CD14-positive monocyte (primary cell): ENCODE data around the gene TP53RK. TPM values are rescaled to one million over a fixed set of nuclear protein-coding genes. Genes with fewer than 3 reads are reported as not detected.

ENCODE experiments used
- DNase-seq, 3 donors: peaks; one replicate each; pipeline ENCODE4 v3.0.0-alpha.2; 2011 to 2022
- H2AFZ ChIP-seq: 2 replicates; pipeline ENCODE4 v1.6.0; 2012; ENCODE audit warnings: mild to moderate bottlenecking, low read depth, low read length, inconsistent platforms; ENCODE audit not compliant: insufficient read depth, poor library complexity, severe bottlenecking
- H3K27ac ChIP-seq, 2 donors: 1 replicate in 1 of 2; 2 replicates in 1 of 2; pipeline ENCODE4 v1.5.1; 2012 to 2013; ENCODE audit warnings: low read length in 2 of 2, control low read depth in 1 of 2, inconsistent platforms in 1 of 2, low read depth in 1 of 2, mild to moderate bottlenecking in 1 of 2
- H3K27me3 ChIP-seq, 2 donors: one replicate each; pipeline versions ENCODE4 v1.6.0 to v1.6.1; 2011 to 2013; ENCODE audit warnings: low read length in 2 of 2; ENCODE audit not compliant: control insufficient read depth in 2 of 2, insufficient read depth in 2 of 2
- H3K36me3 ChIP-seq, 2 donors: replicated peaks in 1 of 2; 1 replicate in 1 of 2; 2 replicates in 1 of 2; pipeline versions ENCODE4 v1.5.1 to v1.6.1; 2012 to 2013; ENCODE audit warnings: low read length in 2 of 2, control low read depth in 1 of 2, inconsistent platforms in 1 of 2, mild to moderate bottlenecking in 1 of 2; ENCODE audit not compliant: insufficient read depth in 2 of 2, control insufficient read depth in 1 of 2
- H3K4me1 ChIP-seq, 2 donors: 1 replicate in 1 of 2; 2 replicates in 1 of 2; pipeline versions ENCODE4 v1.5.1 to v1.6.1; 2012 to 2013; ENCODE audit warnings: low read length in 2 of 2, control low read depth in 1 of 2, inconsistent platforms in 1 of 2, mild to moderate bottlenecking in 1 of 2, moderate library complexity in 1 of 2; ENCODE audit not compliant: insufficient read depth in 2 of 2, control insufficient read depth in 1 of 2
- H3K4me2 ChIP-seq: replicated peaks from 2 replicates; pipeline ENCODE3; 2012; ENCODE audit warnings: low read length, moderate library complexity, mild to moderate bottlenecking; ENCODE audit not compliant: poor library complexity, severe bottlenecking; ENCODE audit errors: extremely low read depth
- H3K4me3 ChIP-seq, 3 experiments: fragments of 200-600 bp in 1 of 3; sonication (generic) in 1 of 3; replicated peaks in 1 of 3; 1 replicate in 2 of 3; 2 replicates in 1 of 3; pipeline ENCODE4 v1.5.1; 2011 to 2013; ENCODE audit warnings: low read length in 3 of 3, mild to moderate bottlenecking in 3 of 3, control low read depth in 2 of 3, low read depth in 2 of 3, inconsistent platforms in 1 of 3, moderate library complexity in 1 of 3
- H3K79me2 ChIP-seq: 2 replicates; pipeline ENCODE4 v1.6.0; 2012; ENCODE audit warnings: mild to moderate bottlenecking, control low read depth, inconsistent platforms, low read length, moderate library complexity; ENCODE audit not compliant: insufficient read depth
- H3K9ac ChIP-seq: 2 replicates; pipeline ENCODE4 v1.6.0; 2017; ENCODE audit warnings: low read length, mild to moderate bottlenecking; ENCODE audit not compliant: insufficient read depth, poor library complexity, severe bottlenecking
- H3K9me3 ChIP-seq, 2 donors: replicated peaks in 1 of 2; 1 replicate in 1 of 2; 2 replicates in 1 of 2; pipeline versions ENCODE4 v1.5.1 to v1.6.1; 2012 to 2013; ENCODE audit warnings: low read length in 2 of 2, control low read depth in 1 of 2; ENCODE audit not compliant: control insufficient read depth in 1 of 2, insufficient read depth in 1 of 2
- H4K20me1 ChIP-seq: 2 replicates; pipeline ENCODE4 v1.6.0; 2012; ENCODE audit warnings: mild to moderate bottlenecking, low read length, control low read depth, moderate library complexity; ENCODE audit not compliant: insufficient read depth
- H3K27ac Mint-ChIP-seq, 7 donors: one replicate each; pipeline ENCODE4 v1.8.0; 2020; ENCODE audit warnings: mild to moderate bottlenecking in 7 of 7, mixed read lengths in 7 of 7, moderate library complexity in 6 of 7, inconsistent platforms in 2 of 7
- H3K27me3 Mint-ChIP-seq, 3 donors: one replicate each; pipeline ENCODE4 v1.8.0; 2021 to 2022; ENCODE audit warnings: low read depth in 3 of 3, mild to moderate bottlenecking in 3 of 3, mixed read lengths in 3 of 3, moderate library complexity in 3 of 3, inconsistent platforms in 1 of 3
- H3K36me3 Mint-ChIP-seq, 2 donors: one replicate each; pipeline ENCODE4 v1.8.0; 2020; ENCODE audit warnings: mixed read lengths in 2 of 2, inconsistent platforms in 1 of 2, mild to moderate bottlenecking in 1 of 2
- H3K4me1 Mint-ChIP-seq: one replicate; pipeline ENCODE4 v1.8.0; 2020; ENCODE audit warnings: mild to moderate bottlenecking, mixed read lengths
- H3K4me3 Mint-ChIP-seq, 2 donors: one replicate each; pipeline ENCODE4 v1.8.0; 2020; ENCODE audit warnings: mild to moderate bottlenecking in 2 of 2, mixed read lengths in 2 of 2, moderate library complexity in 1 of 2
- H3K9me3 Mint-ChIP-seq, 7 donors: one replicate each; pipeline ENCODE4 v1.8.0; 2020 to 2022; ENCODE audit warnings: mixed read lengths in 7 of 7, mild to moderate bottlenecking in 6 of 7, moderate library complexity in 6 of 7, inconsistent platforms in 2 of 7
- WGBS: methylation state at CpG from one replicate; pipeline ENCODE4 v1.1.5; 2013; ENCODE audit warnings: missing lambda C conversion rate; ENCODE audit not compliant: insufficient coverage; 5-methylcytosine and 5-hydroxymethylcytosine counted together
- intact Hi-C, 2 donors: fragments of 100-400 bp; cut with micrococcal nuclease; formaldehyde crosslinking; loops; one replicate each; pipeline versions ENCODE4 v1.15.0 to v1.15.1; 2023
- polyA plus RNA-seq, 3 donors: library from polyadenylated mRNA; depleted of rRNA in 1 of 3; unstranded in 2 of 3; stranded (reverse) in 1 of 3; fragments of 300-500 nt in 2 of 3; fragments of >200 nt in 1 of 3; fragmentation: Illumina TruSeq in 2 of 3; gene quantifications; 1 replicate in 2 of 3; 2 replicates in 1 of 3; pipeline ENCODE4 v1.2.3, GENCODE V29; 2012 to 2021
- TF ChIP-seq, protein P1 (sequence below): fragments of 200-600 bp; IDR thresholded peaks from one replicate; pipeline ENCODE4 v1.8.0; 2022; ENCODE audit warnings: antibody characterized with exemption, mild to moderate bottlenecking

Gene TP53RK
- polyA plus RNA-seq, 3 donors = 1.4 to 10.9 (median 9.5) TPM

DNA sequence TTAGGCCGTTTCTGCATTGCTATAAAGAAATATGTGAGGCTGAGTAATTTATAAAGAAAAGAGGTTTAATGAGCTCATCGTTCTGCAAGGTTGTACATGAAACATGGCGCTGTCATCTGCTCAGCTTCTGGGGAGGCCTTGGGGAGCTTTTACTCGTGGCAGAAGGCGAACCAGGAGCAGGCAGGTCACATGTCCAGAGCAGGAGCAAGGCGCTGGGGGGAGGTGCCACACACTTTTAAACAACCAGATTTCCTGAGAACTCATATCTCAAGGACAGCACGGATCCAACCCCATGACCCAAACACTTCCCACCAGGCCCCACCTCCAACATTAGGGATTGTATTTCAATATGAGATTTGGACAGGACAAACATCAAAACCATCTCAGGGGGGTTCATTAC is 31.6 kb downstream of the TP53RK start:
- Histone ChIP-seq H3K4me3 (no peak overlapping the region), H3K9ac (no peak overlapping the region), H3K27ac (no peak overlapping the region), H3K9me3 (no peaks in the 10 kb centered on the region), H3K79me2 (no peaks in the 10 kb centered on the region), H4K20me1 (no peaks in the 10 kb centered on the region), H3K27me3 (peaks cover 1 to 13% of the 10 kb centered on the region in 2 donors), H3K4me1 (no peaks in the 10 kb centered on the region), H3K4me2 (no peak overlapping the region), H3K36me3 (no peaks in the 10 kb centered on the region), H2AFZ (no peak overlapping the region)
- H3K27ac Mint-ChIP-seq = no peak overlapping the region
- H3K36me3 Mint-ChIP-seq = no peaks in the 10 kb centered on the region
- H3K4me1 Mint-ChIP-seq = no peaks in the 10 kb centered on the region
- no peak for DNase-seq
- H3K9me3 Mint-ChIP-seq = peaks cover 0 to 4% (median 0%) of the 10 kb centered on the region in 7 donors
- TF ChIP-seq, protein P1, sequence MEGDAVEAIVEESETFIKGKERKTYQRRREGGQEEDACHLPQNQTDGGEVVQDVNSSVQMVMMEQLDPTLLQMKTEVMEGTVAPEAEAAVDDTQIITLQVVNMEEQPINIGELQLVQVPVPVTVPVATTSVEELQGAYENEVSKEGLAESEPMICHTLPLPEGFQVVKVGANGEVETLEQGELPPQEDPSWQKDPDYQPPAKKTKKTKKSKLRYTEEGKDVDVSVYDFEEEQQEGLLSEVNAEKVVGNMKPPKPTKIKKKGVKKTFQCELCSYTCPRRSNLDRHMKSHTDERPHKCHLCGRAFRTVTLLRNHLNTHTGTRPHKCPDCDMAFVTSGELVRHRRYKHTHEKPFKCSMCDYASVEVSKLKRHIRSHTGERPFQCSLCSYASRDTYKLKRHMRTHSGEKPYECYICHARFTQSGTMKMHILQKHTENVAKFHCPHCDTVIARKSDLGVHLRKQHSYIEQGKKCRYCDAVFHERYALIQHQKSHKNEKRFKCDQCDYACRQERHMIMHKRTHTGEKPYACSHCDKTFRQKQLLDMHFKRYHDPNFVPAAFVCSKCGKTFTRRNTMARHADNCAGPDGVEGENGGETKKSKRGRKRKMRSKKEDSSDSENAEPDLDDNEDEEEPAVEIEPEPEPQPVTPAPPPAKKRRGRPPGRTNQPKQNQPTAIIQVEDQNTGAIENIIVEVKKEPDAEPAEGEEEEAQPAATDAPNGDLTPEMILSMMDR = no peak
- no peak overlapping the region for H3K4me3 Mint-ChIP-seq
- intact Hi-C loops = no loop called here
- H3K27me3 Mint-ChIP-seq = peaks cover 8 to 21% (median 15%) of the 10 kb centered on the region in 3 donors
- WGBS = 97% methylated on average over 5 of the region's 7 CpGs

DNA sequence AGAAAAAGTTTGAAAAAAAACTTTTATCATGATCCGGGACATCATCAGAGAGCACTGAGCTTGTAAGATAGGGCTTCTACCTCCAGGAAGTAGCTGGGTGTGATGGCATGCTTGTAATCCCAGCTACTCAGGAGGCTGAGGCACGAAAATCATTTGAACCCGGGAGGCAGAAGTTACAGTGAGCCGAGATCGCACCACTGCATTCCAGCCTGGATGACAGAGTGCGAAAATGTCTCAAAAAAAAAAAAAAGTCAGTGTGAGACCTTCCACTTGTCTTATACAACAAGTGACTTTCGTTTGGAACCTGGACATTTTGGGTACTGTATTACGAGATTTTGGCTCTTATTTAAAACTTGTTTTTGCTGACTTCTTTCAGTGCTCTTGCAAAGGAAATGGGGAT is 32.1 kb downstream of the TP53RK start:
- no peaks in the 10 kb centered on the region for H3K9me3 ChIP-seq
- TF ChIP-seq, protein P1 = no peak
- H3K27me3 Mint-ChIP-seq = peaks cover 10 to 25% (median 17%) of the 10 kb centered on the region in 3 donors
- H3K4me3 ChIP-seq = no peak overlapping the region
- H3K27me3 ChIP-seq = peaks cover 6 to 18% of the 10 kb centered on the region in 2 donors
- H3K36me3 ChIP-seq = no peaks in the 10 kb centered on the region
- no peak overlapping the region for H3K9ac ChIP-seq
- no peaks in the 10 kb centered on the region for H4K20me1 ChIP-seq
- H3K36me3 Mint-ChIP-seq = no peaks in the 10 kb centered on the region
- no peak overlapping the region for H3K4me2 ChIP-seq
- H3K27ac ChIP-seq = no peak overlapping the region
- H3K27ac Mint-ChIP-seq = no peak overlapping the region
- H3K9me3 Mint-ChIP-seq = peaks cover 0 to 4% (median 0%) of the 10 kb centered on the region in 7 donors
- no peaks in the 10 kb centered on the region for H3K4me1 ChIP-seq
- DNase-seq = no peak
- H3K4me1 Mint-ChIP-seq = no peaks in the 10 kb centered on the region
- H3K79me2 ChIP-seq = no peaks in the 10 kb centered on the region
- no peak overlapping the region for H3K4me3 Mint-ChIP-seq
- intact Hi-C loops = no loop called here
- no peak overlapping the region for H2AFZ ChIP-seq
- 96% methylated on average over 5 of the region's 8 CpGs for WGBS
